Endothelial cell (in vitro differentiated cells): ENCODE data around the gene CBLC. TPM values are rescaled to one million over a fixed set of nuclear protein-coding genes. Genes with fewer than 3 reads are reported as not detected.

ENCODE experiments used
- DNase-seq: peaks from one replicate; pipeline ENCODE4 v3.0.0; 2021; ENCODE audit warnings: low spot score
- H3K27ac Mint-ChIP-seq: one replicate; pipeline ENCODE4 v1.8.0; 2021; ENCODE audit warnings: mixed read lengths, inconsistent platforms; ENCODE audit not compliant: unreplicated experiment
- H3K27me3 Mint-ChIP-seq: one replicate; pipeline ENCODE4 v1.8.0; 2021; ENCODE audit warnings: mild to moderate bottlenecking, moderate library complexity, mixed read lengths, inconsistent platforms; ENCODE audit not compliant: unreplicated experiment
- H3K36me3 Mint-ChIP-seq: one replicate; pipeline ENCODE4 v1.8.0; 2021; ENCODE audit warnings: mild to moderate bottlenecking, low read depth, mixed read lengths, inconsistent platforms; ENCODE audit not compliant: unreplicated experiment
- H3K4me1 Mint-ChIP-seq: one replicate; pipeline ENCODE4 v1.8.0; 2021; ENCODE audit warnings: mild to moderate bottlenecking, mixed read lengths, inconsistent platforms; ENCODE audit not compliant: unreplicated experiment
- H3K4me3 Mint-ChIP-seq: one replicate; pipeline ENCODE4 v1.8.0; 2021; ENCODE audit warnings: mild to moderate bottlenecking, mixed read lengths, inconsistent platforms; ENCODE audit not compliant: unreplicated experiment
- H3K9me3 Mint-ChIP-seq: one replicate; pipeline ENCODE4 v1.8.0; 2021; ENCODE audit warnings: mixed read lengths, inconsistent platforms; ENCODE audit not compliant: unreplicated experiment
- CTCF ChIP-seq: fragments of 200-600 bp; sonication (generic); IDR thresholded peaks from one replicate; pipeline ENCODE4 v1.5.0; 2021; ENCODE audit warnings: antibody characterized with exemption; ENCODE audit not compliant: unreplicated experiment
- total RNA-seq: library from RNA; stranded (reverse); fragmentation: NEBNext Ultra II Directional; extraction: Animal tissue kit (Norgen Biotek cat#: 25700); gene quantifications from one replicate; pipeline ENCODE4 v1.2.1, GENCODE V29; 2021; ENCODE audit not compliant: unreplicated experiment

Gene CBLC
- total RNA-seq, 1 donor from 2014 or later = 0.85 TPM

GRCh38 chr19:44813841-44814470 lies 36.3 kb downstream of the CBLC start:
- Mint-ChIP-seq H3K27ac (no peak overlapping the region), H3K36me3 (peaks cover 10% of the 10 kb centered on the region), H3K27me3 (peaks cover 16% of the 10 kb centered on the region), H3K9me3 (no peaks in the 10 kb centered on the region), H3K4me1 (no peaks in the 10 kb centered on the region), H3K4me3 (peak overlapping the region; percentile 52)
- no peak for DNase-seq
- TF ChIP-seq CTCF = no peak

- peaks cover 16% of the 10 kb centered on the region for H3K27me3 Mint-ChIP-seq
- no peak for DNase-seq
- peaks cover 10% of the 10 kb centered on the region for H3K36me3 Mint-ChIP-seq
- no peak for TF ChIP-seq CTCF
- H3K4me1 Mint-ChIP-seq = no peaks in the 10 kb centered on the region
- H3K9me3 Mint-ChIP-seq = no peaks in the 10 kb centered on the region
- no peak overlapping the region for H3K4me3 Mint-ChIP-seq
- H3K27ac Mint-ChIP-seq = no peak overlapping the region
These were observed 36.8 kb downstream of the CBLC start for GRCh38 chr19:44814517-44814916.

- H3K4me1 Mint-ChIP-seq = no peaks in the 10 kb centered on the region
- no peak overlapping the region for H3K4me3 Mint-ChIP-seq
- peaks cover 10% of the 10 kb centered on the region for H3K36me3 Mint-ChIP-seq
- TF ChIP-seq CTCF = no peak
- no peak overlapping the region for H3K27ac Mint-ChIP-seq
- H3K27me3 Mint-ChIP-seq = peaks cover 19% of the 10 kb centered on the region
- no peaks in the 10 kb centered on the region for H3K9me3 Mint-ChIP-seq
- no peak for DNase-seq
These were observed 38.6 kb downstream of the CBLC start for GRCh38 chr19:44816301-44816700.

- DNase-seq = no peak
- Mint-ChIP-seq H3K36me3 (peaks cover 5% of the 10 kb centered on the region), H3K9me3 (no peaks in the 10 kb centered on the region), H3K4me3 (no peak overlapping the region), H3K4me1 (peaks cover 2% of the 10 kb centered on the region), H3K27me3 (peaks cover 21% of the 10 kb centered on the region), H3K27ac (no peak overlapping the region)
- TF ChIP-seq CTCF = no peak
These were observed 40.2 kb downstream of the CBLC start for GRCh38 chr19:44817725-44818465.

GRCh38 chr19:44818466-44819031 lies 40.9 kb downstream of the CBLC start:
- DNase-seq = no peak

More at GRCh38 chr19:44818466-44819031, 40.9 kb downstream of the CBLC start:
- H3K4me3 Mint-ChIP-seq = no peak overlapping the region
- peaks cover 5% of the 10 kb centered on the region for H3K36me3 Mint-ChIP-seq
- H3K27me3 Mint-ChIP-seq = peaks cover 20% of the 10 kb centered on the region
- H3K9me3 Mint-ChIP-seq = no peaks in the 10 kb centered on the region
- peaks cover 4% of the 10 kb centered on the region for H3K4me1 Mint-ChIP-seq
- no peak overlapping the region for H3K27ac Mint-ChIP-seq
- TF ChIP-seq CTCF = no peak
